Progenitor cell of endocrine pancreas (in vitro differentiated cells): ENCODE results near the gene PRPF6. TPM values are rescaled to one million over a fixed set of nuclear protein-coding genes. Genes with fewer than 3 reads are reported as not detected.

Experiments used
- DNase-seq: peaks from one replicate; pipeline ENCODE4 v3.0.0; 2021; ENCODE audit warnings: low spot score; ENCODE audit not compliant: unreplicated experiment
- H3K27ac Mint-ChIP-seq: 2 replicates; pipeline ENCODE4 v1.8.0; 2021; ENCODE audit warnings: mild to moderate bottlenecking, moderate library complexity, mixed read lengths
- H3K27me3 Mint-ChIP-seq: 2 replicates; pipeline ENCODE4 v1.8.0; 2021; ENCODE audit warnings: mixed read lengths
- H3K36me3 Mint-ChIP-seq: 2 replicates; pipeline ENCODE4 v1.8.0; 2022; ENCODE audit warnings: mixed read lengths; ENCODE audit not compliant: insufficient read depth
- H3K4me1 Mint-ChIP-seq: 2 replicates; pipeline ENCODE4 v1.8.0; 2021; ENCODE audit warnings: low read depth, mixed read lengths
- H3K4me3 Mint-ChIP-seq: 2 replicates; pipeline ENCODE4 v1.8.0; 2021; ENCODE audit warnings: low read depth, mild to moderate bottlenecking, moderate library complexity, mixed read lengths
- H3K9me3 Mint-ChIP-seq: 2 replicates; pipeline ENCODE4 v1.8.0; 2021; ENCODE audit warnings: low read depth, mixed read lengths
- total RNA-seq: library from RNA; stranded (reverse); gene quantifications from 2 replicates; pipeline ENCODE4 v1.2.1, GENCODE V29; 2021
- TF ChIP-seq, protein P1 (sequence below): fragments of 200-600 bp; sonication (generic); IDR thresholded peaks from one replicate; pipeline ENCODE4 v1.5.0; 2021; ENCODE audit warnings: antibody characterized with exemption, mild to moderate bottlenecking; ENCODE audit not compliant: unreplicated experiment

PRPF6 gene
- total RNA-seq, 1 donor from 2014 or later, result 76.4 TPM

- Mint-ChIP-seq H3K36me3 (peaks cover 22% of the 10 kb centered on the region), H3K9me3 (no peaks in the 10 kb centered on the region), H3K27ac (no peak overlapping the region), H3K4me1 (peaks cover 4% of the 10 kb centered on the region), H3K4me3 (no peak overlapping the region), H3K27me3 (no peaks in the 10 kb centered on the region)
- no peak for DNase-seq
- TF ChIP-seq, protein P1, sequence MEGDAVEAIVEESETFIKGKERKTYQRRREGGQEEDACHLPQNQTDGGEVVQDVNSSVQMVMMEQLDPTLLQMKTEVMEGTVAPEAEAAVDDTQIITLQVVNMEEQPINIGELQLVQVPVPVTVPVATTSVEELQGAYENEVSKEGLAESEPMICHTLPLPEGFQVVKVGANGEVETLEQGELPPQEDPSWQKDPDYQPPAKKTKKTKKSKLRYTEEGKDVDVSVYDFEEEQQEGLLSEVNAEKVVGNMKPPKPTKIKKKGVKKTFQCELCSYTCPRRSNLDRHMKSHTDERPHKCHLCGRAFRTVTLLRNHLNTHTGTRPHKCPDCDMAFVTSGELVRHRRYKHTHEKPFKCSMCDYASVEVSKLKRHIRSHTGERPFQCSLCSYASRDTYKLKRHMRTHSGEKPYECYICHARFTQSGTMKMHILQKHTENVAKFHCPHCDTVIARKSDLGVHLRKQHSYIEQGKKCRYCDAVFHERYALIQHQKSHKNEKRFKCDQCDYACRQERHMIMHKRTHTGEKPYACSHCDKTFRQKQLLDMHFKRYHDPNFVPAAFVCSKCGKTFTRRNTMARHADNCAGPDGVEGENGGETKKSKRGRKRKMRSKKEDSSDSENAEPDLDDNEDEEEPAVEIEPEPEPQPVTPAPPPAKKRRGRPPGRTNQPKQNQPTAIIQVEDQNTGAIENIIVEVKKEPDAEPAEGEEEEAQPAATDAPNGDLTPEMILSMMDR, result no peak
Measured at GRCh38 chr20:64029293-64030117, 48.6 kb downstream of the PRPF6 start.

DNA sequence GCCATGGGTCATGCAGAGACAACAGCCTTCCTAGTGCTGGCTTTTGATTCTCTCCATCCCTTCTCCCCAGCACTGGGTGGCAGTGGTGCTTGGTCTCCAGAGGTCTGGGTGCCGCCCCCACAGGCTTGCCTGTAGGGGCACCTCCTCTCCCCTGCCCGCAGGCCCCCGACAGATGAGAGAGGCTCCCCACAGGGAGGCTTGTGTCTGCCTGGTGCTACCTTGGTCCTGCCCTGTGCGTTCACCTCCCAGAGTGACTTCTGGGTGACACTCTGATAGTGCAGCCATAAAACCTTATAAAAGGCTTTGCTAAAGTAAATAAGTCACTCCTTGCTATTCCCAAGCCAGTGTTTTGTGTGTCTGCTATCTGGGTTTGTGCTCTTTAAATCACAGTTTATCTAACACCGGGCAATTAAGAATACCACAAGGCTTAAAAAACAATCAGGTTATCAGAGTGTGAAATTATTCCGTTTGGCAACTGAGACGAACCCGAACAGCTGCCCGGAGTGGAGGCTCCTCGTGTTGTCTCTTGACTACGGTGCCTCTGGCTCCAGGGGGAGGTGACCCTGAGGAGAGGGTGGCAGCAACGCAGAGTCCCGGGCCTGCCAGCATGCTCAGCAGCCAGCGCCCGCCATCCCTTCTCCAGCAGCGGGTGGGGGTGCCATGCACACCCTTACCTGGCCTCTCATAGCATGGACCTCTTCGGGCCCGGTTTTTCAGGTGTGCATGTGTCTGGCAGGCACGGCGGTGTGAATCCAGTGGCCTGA is 49.6 kb downstream of the PRPF6 start:
- H3K4me1 Mint-ChIP-seq, result peaks cover 8% of the 10 kb centered on the region
- H3K9me3 Mint-ChIP-seq, result no peaks in the 10 kb centered on the region
- peaks cover 22% of the 10 kb centered on the region for H3K36me3 Mint-ChIP-seq
- TF ChIP-seq, protein P1, result no peak
- H3K27me3 Mint-ChIP-seq, result no peaks in the 10 kb centered on the region
- H3K4me3 Mint-ChIP-seq, result no peak overlapping the region
- H3K27ac Mint-ChIP-seq, result no peak overlapping the region
- no peak for DNase-seq

DNA sequence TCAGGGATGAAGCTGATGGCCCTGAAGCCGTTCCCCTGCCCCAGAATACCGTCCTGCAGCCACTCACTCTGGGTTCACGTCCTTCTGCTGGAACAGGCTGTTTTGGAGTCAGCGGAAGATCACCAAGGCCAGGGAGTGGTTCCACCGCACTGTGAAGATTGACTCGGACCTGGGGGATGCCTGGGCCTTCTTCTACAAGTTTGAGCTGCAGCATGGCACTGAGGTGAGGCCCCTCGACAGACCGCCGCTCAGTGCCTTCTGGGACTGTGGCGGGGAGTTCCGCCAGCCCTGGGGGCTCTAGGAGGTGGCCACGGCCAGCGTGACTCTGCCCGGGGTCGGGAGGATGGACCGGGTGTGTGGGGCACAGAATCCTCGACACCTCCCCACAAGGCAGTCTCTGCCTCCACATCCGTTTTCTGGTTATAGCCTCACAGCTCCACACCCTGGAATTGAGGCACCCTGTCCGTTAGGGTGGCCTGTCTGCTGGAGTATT is 50.9 kb downstream of the PRPF6 start:
- H3K9me3 Mint-ChIP-seq, result no peaks in the 10 kb centered on the region
- no peak overlapping the region for H3K4me3 Mint-ChIP-seq
- TF ChIP-seq, protein P1, result no peak
- DNase-seq, result no peak
- peaks cover 17% of the 10 kb centered on the region for H3K4me1 Mint-ChIP-seq
- H3K36me3 Mint-ChIP-seq, result peaks cover 22% of the 10 kb centered on the region
- no peak overlapping the region for H3K27ac Mint-ChIP-seq
- no peaks in the 10 kb centered on the region for H3K27me3 Mint-ChIP-seq

GRCh38 chr20:64032706-64033624 is 52.0 kb downstream of the PRPF6 start:
- TF ChIP-seq, protein P1, result no peak
- H3K27me3 Mint-ChIP-seq, result peaks cover 4% of the 10 kb centered on the region
- peaks cover 19% of the 10 kb centered on the region for H3K4me1 Mint-ChIP-seq
- no peak for DNase-seq
- no peak overlapping the region for H3K27ac Mint-ChIP-seq
- H3K9me3 Mint-ChIP-seq, result no peaks in the 10 kb centered on the region
- no peak overlapping the region for H3K4me3 Mint-ChIP-seq
- H3K36me3 Mint-ChIP-seq, result peaks cover 20% of the 10 kb centered on the region
